Loucy (cell line): ENCODE results near the gene CEBPA.
"Not testable (repeated sequence)": the region's sequence is repeated elsewhere in the genome, so short reads cannot be mapped to it uniquely, and the experiment has no call there.

ENCODE experiments used
- H2AFZ ChIP-seq: fragments of 200-600 bp; sonication (generic); 2 replicates; pipeline ENCODE4 v1.6.0; 2016; ENCODE audit warnings: antibody characterized with exemption, mild to moderate bottlenecking, low read length, moderate library complexity
- H3F3A ChIP-seq: fragments of 200-600 bp; 2 replicates; pipeline ENCODE4 v1.6.0; 2016; ENCODE audit warnings: antibody characterized with exemption, low read depth, mild to moderate bottlenecking
- H3K27me3 ChIP-seq: fragments of 200-600 bp; sonication (generic); 2 replicates; pipeline ENCODE4 v1.6.1; 2014; ENCODE audit warnings: low read length, mild to moderate bottlenecking; ENCODE audit not compliant: insufficient read depth, poor library complexity, severe bottlenecking
- H3K36me3 ChIP-seq: fragments of 200-600 bp; sonication (generic); 2 replicates; pipeline ENCODE4 v1.6.1; 2016; ENCODE audit warnings: low read length; ENCODE audit not compliant: insufficient read depth
- H3K4me1 ChIP-seq: fragments of 200-600 bp; sonication (generic); 2 replicates; pipeline ENCODE4 v1.5.1; 2014; ENCODE audit warnings: low read length, mild to moderate bottlenecking; ENCODE audit not compliant: insufficient read depth, poor library complexity, severe bottlenecking
- H3K4me2 ChIP-seq: fragments of 200-600 bp; sonication (generic); 2 replicates; pipeline ENCODE4 v1.6.0; 2014; ENCODE audit warnings: antibody characterized with exemption, low read length, low read depth, mild to moderate bottlenecking; ENCODE audit not compliant: poor library complexity, severe bottlenecking
- H3K4me3 ChIP-seq: fragments of 200-600 bp; sonication (generic); 2 replicates; pipeline ENCODE4 v1.5.1; 2014; ENCODE audit warnings: low read length, mild to moderate bottlenecking, mixed read lengths; ENCODE audit not compliant: poor library complexity, severe bottlenecking
- H3K79me2 ChIP-seq: fragments of 200-600 bp; sonication (generic); 2 replicates; pipeline ENCODE4 v1.6.1; 2014; ENCODE audit warnings: low read length; ENCODE audit not compliant: insufficient read depth
- H3K9ac ChIP-seq: fragments of 200-600 bp; sonication (generic); 2 replicates; pipeline ENCODE4 v1.6.0; 2014; ENCODE audit warnings: mild to moderate bottlenecking, low read depth, low read length, moderate library complexity; ENCODE audit not compliant: poor library complexity, severe bottlenecking
- H3K9me2 ChIP-seq: fragments of 200-600 bp; sonication (generic); replicated peaks from 2 replicates; pipeline ENCODE4 v1.6.1; 2016; ENCODE audit warnings: low read depth, low read length, mixed read lengths
- H3K9me3 ChIP-seq: fragments of 200-600 bp; sonication (generic); 2 replicates; pipeline ENCODE4 v1.6.1; 2014; ENCODE audit warnings: mild to moderate bottlenecking, antibody characterized with exemption, low read length, low read depth; ENCODE audit not compliant: insufficient read depth
- H4K20me1 ChIP-seq: fragments of 200-600 bp; sonication (generic); 2 replicates; pipeline ENCODE4 v1.6.0; 2014; ENCODE audit warnings: antibody characterized with exemption, low read length, mild to moderate bottlenecking; ENCODE audit not compliant: insufficient read depth, poor library complexity, severe bottlenecking
- EZH2phosphoT487 ChIP-seq: fragments of 200-600 bp; IDR thresholded peaks from 2 replicates; pipeline ENCODE4 v1.6.1; 2018; ENCODE audit warnings: antibody characterized with exemption, mild to moderate bottlenecking, moderate library complexity, borderline replicate concordance
- TF ChIP-seq, protein P1 (sequence below): fragments of 200-600 bp; sonication (generic); conservative IDR thresholded peaks from 2 replicates; pipeline ENCODE4 v1.5.1; 2014; ENCODE audit warnings: mild to moderate bottlenecking, antibody characterized with exemption, low read length

The CEBPA gene

GRCh38 chr19:33320636-33321035 is 18.3 kb upstream of the CEBPA start:
- Histone ChIP-seq H3K4me3 (no peak overlapping the region), H2AFZ (no peak overlapping the region)
- TF ChIP-seq, protein P1, sequence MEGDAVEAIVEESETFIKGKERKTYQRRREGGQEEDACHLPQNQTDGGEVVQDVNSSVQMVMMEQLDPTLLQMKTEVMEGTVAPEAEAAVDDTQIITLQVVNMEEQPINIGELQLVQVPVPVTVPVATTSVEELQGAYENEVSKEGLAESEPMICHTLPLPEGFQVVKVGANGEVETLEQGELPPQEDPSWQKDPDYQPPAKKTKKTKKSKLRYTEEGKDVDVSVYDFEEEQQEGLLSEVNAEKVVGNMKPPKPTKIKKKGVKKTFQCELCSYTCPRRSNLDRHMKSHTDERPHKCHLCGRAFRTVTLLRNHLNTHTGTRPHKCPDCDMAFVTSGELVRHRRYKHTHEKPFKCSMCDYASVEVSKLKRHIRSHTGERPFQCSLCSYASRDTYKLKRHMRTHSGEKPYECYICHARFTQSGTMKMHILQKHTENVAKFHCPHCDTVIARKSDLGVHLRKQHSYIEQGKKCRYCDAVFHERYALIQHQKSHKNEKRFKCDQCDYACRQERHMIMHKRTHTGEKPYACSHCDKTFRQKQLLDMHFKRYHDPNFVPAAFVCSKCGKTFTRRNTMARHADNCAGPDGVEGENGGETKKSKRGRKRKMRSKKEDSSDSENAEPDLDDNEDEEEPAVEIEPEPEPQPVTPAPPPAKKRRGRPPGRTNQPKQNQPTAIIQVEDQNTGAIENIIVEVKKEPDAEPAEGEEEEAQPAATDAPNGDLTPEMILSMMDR, result no peak
- no peak for TF ChIP-seq EZH2phosphoT487

GRCh38 chr19:33317991-33318390 is 15.7 kb upstream of the CEBPA start:
- H3K4me1 ChIP-seq, H3K4me3 ChIP-seq, H3K4me2 ChIP-seq, H2AFZ ChIP-seq, H3K9me3 ChIP-seq, H3K9me2 ChIP-seq, H3K79me2 ChIP-seq, H3F3A ChIP-seq, H4K20me1 ChIP-seq, H3K9ac ChIP-seq, H3K36me3 ChIP-seq, H3K27me3 ChIP-seq: not testable (repeated sequence)

More at GRCh38 chr19:33320636-33321035, 18.3 kb upstream of the CEBPA start:
- Histone ChIP-seq H3K9ac (no peak overlapping the region), H3K27me3 (no peaks in the 10 kb centered on the region), H4K20me1 (no peaks in the 10 kb centered on the region), H3K4me1 (no peaks in the 10 kb centered on the region), H3K36me3 (no peaks in the 10 kb centered on the region), H3K79me2 (no peaks in the 10 kb centered on the region), H3F3A (no peaks in the 10 kb centered on the region), H3K9me2 (no peaks in the 10 kb centered on the region), H3K9me3 (no peaks in the 10 kb centered on the region), H3K4me2 (no peak overlapping the region)

DNA sequence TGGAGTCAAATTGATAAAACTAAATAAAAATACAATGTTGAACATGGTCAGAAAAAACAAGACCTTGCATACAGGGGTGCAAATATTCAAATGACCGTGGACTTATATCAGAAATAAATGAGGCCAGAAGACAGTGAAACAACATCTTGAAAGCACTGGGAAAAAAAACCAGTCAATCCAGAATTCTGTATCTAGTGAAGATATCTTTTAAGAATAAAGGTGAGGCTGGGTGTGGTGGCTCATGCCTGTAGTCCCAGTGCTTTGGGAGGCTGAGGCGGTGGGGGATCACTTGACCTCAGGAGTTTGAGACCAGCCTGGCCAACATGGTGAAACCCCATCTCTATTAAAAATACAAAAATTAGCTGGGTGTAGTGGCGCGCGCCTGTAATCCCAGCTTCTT is 15.2 kb upstream of the CEBPA start:
- no peak overlapping the region for H2AFZ ChIP-seq
- no peaks in the 10 kb centered on the region for H3K9me2 ChIP-seq
- no peak overlapping the region for H3K9ac ChIP-seq
- H4K20me1 ChIP-seq, result no peaks in the 10 kb centered on the region
- no peak overlapping the region for H3K4me2 ChIP-seq
- TF ChIP-seq, protein P1, result no peak
- TF ChIP-seq EZH2phosphoT487, result no peak
- H3K36me3 ChIP-seq, result no peaks in the 10 kb centered on the region
- H3K79me2 ChIP-seq, result no peaks in the 10 kb centered on the region
- H3K4me1 ChIP-seq, result no peaks in the 10 kb centered on the region
- no peaks in the 10 kb centered on the region for H3K9me3 ChIP-seq
- H3K27me3 ChIP-seq, result no peaks in the 10 kb centered on the region
- H3F3A ChIP-seq, result no peaks in the 10 kb centered on the region
- H3K4me3 ChIP-seq, result no peak overlapping the region

- no peaks in the 10 kb centered on the region for H3K79me2 ChIP-seq
- no peaks in the 10 kb centered on the region for H3F3A ChIP-seq
- TF ChIP-seq EZH2phosphoT487, result no peak
- TF ChIP-seq, protein P1, result no peak
- H3K4me1 ChIP-seq, result no peaks in the 10 kb centered on the region
- no peaks in the 10 kb centered on the region for H4K20me1 ChIP-seq
- no peaks in the 10 kb centered on the region for H3K9me2 ChIP-seq
- no peak overlapping the region for H3K4me2 ChIP-seq
- no peaks in the 10 kb centered on the region for H3K27me3 ChIP-seq
- H3K36me3 ChIP-seq, result no peaks in the 10 kb centered on the region
- H3K9ac ChIP-seq, result no peak overlapping the region
- H3K4me3 ChIP-seq, result no peak overlapping the region
- no peaks in the 10 kb centered on the region for H3K9me3 ChIP-seq
- no peak overlapping the region for H2AFZ ChIP-seq
Observed at GRCh38 chr19:33316541-33317264, 14.4 kb upstream of the CEBPA start.

DNA sequence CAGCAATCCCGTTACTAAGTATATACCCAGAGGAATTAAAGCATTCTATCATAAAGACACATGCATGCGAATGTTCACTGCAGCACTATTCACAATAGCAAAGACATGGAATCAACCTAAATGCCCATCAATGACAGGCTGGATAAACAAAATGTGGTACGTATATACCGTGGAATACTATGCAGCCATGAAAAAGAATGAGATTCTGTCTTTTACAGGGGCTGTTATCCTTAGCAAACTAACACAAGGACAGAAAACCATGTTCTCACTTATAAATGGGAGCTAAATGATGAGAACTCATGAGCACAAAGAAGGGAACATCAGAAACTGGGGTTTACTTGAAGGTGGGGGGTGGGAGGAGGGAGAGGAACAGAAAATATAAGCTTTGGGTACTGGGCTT is 10.5 kb upstream of the CEBPA start:
- not testable (repeated sequence) for H3K9ac ChIP-seq, H3K4me1 ChIP-seq, H3K36me3 ChIP-seq, H3K79me2 ChIP-seq, H3K4me3 ChIP-seq, H3K27me3 ChIP-seq, H2AFZ ChIP-seq, H3K4me2 ChIP-seq, H3K9me3 ChIP-seq, H4K20me1 ChIP-seq, H3K9me2 ChIP-seq, H3F3A ChIP-seq
